Caco-2 (cell line): ENCODE results near the gene PEF1. TPM values are rescaled to one million over a fixed set of nuclear protein-coding genes. Genes with fewer than 3 reads are reported as not detected.

Experiments
- BruUV-seq: library from RNA; stranded (reverse); fragments of 400-500 nt; replicated peaks from 2 replicates; lab custom pipeline; 2021; lab: Mats Ljungman, UMichigan
- CTCF ChIA-PET: fragments of 300-600 bp; sonication (Branson Sonifier 250); formaldehyde crosslinking; loops from one replicate; lab custom pipeline; 2022; ENCODE audit warnings: antibody characterized with exemption; lab: Charles Lee
- POLR2A ChIA-PET: fragments of 300-600 bp; sonication (Branson Sonifier 250); formaldehyde crosslinking; loops from one replicate; lab custom pipeline; 2022; ENCODE audit warnings: antibody characterized with exemption; lab: Charles Lee
- DNase-seq, 2 experiments: peaks; one replicate each; pipeline versions ENCODE4 v3.0.0 to v3.0.0-alpha.2; 2020 to 2022
- H3K27me3 ChIP-seq: replicated peaks from 2 replicates; pipeline ENCODE4 v1.6.0; 2011; ENCODE audit warnings: low read length; ENCODE audit not compliant: control insufficient read depth, insufficient read depth
- H3K36me3 ChIP-seq: 2 replicates; pipeline ENCODE4 v1.5.1; 2011; ENCODE audit warnings: low read length; ENCODE audit not compliant: control insufficient read depth, insufficient read depth
- H3K4me1 ChIP-seq: fragments of 250-450 bp; sonication (Bioruptor Pico); 2 replicates; pipeline ENCODE4 v1.5.1; 2020; ENCODE audit warnings: mild to moderate bottlenecking
- H3K4me3 ChIP-seq: 2 replicates; pipeline ENCODE4 v1.5.1; 2011; ENCODE audit warnings: low read depth, mild to moderate bottlenecking, control low read depth, low read length
- H3K9me3 ChIP-seq: fragments of 250-450 bp; sonication (Bioruptor Pico); 2 replicates; pipeline ENCODE4 v1.5.1; 2020; ENCODE audit warnings: mild to moderate bottlenecking, moderate library complexity
- H3K27ac Mint-ChIP-seq: one replicate; pipeline ENCODE4 v1.8.0; 2022; ENCODE audit warnings: mixed read lengths; ENCODE audit not compliant: unreplicated experiment
- H3K27me3 Mint-ChIP-seq: one replicate; pipeline ENCODE4 v1.8.0; 2022; ENCODE audit warnings: mixed read lengths; ENCODE audit not compliant: insufficient read depth, unreplicated experiment
- H3K36me3 Mint-ChIP-seq: one replicate; pipeline ENCODE4 v1.8.0; 2022; ENCODE audit warnings: mild to moderate bottlenecking, mixed read lengths; ENCODE audit not compliant: insufficient read depth, unreplicated experiment
- H3K4me1 Mint-ChIP-seq: one replicate; pipeline ENCODE4 v1.8.0; 2022; ENCODE audit warnings: low read depth, mixed read lengths; ENCODE audit not compliant: unreplicated experiment
- H3K4me3 Mint-ChIP-seq: one replicate; pipeline ENCODE4 v1.8.0; 2022; ENCODE audit warnings: mild to moderate bottlenecking, moderate library complexity, mixed read lengths; ENCODE audit not compliant: unreplicated experiment
- H3K9me3 Mint-ChIP-seq: one replicate; pipeline ENCODE4 v1.8.0; 2022; ENCODE audit warnings: mixed read lengths; ENCODE audit not compliant: unreplicated experiment
- intact Hi-C: fragments of 100-400 bp; cut with micrococcal nuclease; formaldehyde crosslinking; loops from one replicate; pipeline ENCODE4 v1.10.0; 2022; ENCODE audit not compliant: unreplicated experiment
- total RNA-seq: library from RNA; stranded (reverse); gene quantifications from 2 replicates; pipeline ENCODE4 v1.2.3, GENCODE V29; 2022
- TF ChIP-seq, protein P1 (sequence below), 2 experiments: fragments of 200-600 bp in 1 of 2; IDR thresholded peaks; 1 replicate in 1 of 2; 2 replicates in 1 of 2; pipeline versions ENCODE4 v1.5.1 to v1.8.0; 2011 to 2022; ENCODE audit warnings: antibody characterized with exemption in 1 of 2, control low read depth in 1 of 2, inconsistent platforms in 1 of 2, low read depth in 1 of 2, low read length in 1 of 2, mild to moderate bottlenecking in 1 of 2, moderate library complexity in 1 of 2; ENCODE audit not compliant: insufficient read depth in 1 of 2, severe bottlenecking in 1 of 2, unreplicated experiment in 1 of 2

The PEF1 gene
- total RNA-seq, 1 experiment from 2014 or later: 22.1 TPM

GRCh38 chr1:31677949-31678348 is 33.3 kb upstream of the PEF1 start:
- Histone ChIP-seq H3K4me1 (no peaks in the 10 kb centered on the region), H3K9me3 (no peaks in the 10 kb centered on the region), H3K4me3 (no peak overlapping the region), H3K36me3 (no peaks in the 10 kb centered on the region), H3K27me3 (no peaks in the 10 kb centered on the region)
- CTCF ChIA-PET: no interaction called here
- Mint-ChIP-seq H3K4me1 (peaks cover 7% of the 10 kb centered on the region), H3K9me3 (no peaks in the 10 kb centered on the region), H3K27ac (no peak overlapping the region), H3K27me3 (no peaks in the 10 kb centered on the region), H3K4me3 (no peak overlapping the region), H3K36me3 (no peaks in the 10 kb centered on the region)
- no peak for DNase-seq
- POLR2A ChIA-PET: no interaction called here
- BruUV-seq: no TSS peak
- TF ChIP-seq, protein P1, sequence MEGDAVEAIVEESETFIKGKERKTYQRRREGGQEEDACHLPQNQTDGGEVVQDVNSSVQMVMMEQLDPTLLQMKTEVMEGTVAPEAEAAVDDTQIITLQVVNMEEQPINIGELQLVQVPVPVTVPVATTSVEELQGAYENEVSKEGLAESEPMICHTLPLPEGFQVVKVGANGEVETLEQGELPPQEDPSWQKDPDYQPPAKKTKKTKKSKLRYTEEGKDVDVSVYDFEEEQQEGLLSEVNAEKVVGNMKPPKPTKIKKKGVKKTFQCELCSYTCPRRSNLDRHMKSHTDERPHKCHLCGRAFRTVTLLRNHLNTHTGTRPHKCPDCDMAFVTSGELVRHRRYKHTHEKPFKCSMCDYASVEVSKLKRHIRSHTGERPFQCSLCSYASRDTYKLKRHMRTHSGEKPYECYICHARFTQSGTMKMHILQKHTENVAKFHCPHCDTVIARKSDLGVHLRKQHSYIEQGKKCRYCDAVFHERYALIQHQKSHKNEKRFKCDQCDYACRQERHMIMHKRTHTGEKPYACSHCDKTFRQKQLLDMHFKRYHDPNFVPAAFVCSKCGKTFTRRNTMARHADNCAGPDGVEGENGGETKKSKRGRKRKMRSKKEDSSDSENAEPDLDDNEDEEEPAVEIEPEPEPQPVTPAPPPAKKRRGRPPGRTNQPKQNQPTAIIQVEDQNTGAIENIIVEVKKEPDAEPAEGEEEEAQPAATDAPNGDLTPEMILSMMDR (IDR thresholded peaks at IDR 0.05; ENCODE audit: insufficient read depth in 1 of 2, low read depth in 1 of 2, low read length in 1 of 2, severe bottlenecking in 1 of 2, unreplicated experiment in 1 of 2): no peak
- intact Hi-C loops: no loop called here

DNA sequence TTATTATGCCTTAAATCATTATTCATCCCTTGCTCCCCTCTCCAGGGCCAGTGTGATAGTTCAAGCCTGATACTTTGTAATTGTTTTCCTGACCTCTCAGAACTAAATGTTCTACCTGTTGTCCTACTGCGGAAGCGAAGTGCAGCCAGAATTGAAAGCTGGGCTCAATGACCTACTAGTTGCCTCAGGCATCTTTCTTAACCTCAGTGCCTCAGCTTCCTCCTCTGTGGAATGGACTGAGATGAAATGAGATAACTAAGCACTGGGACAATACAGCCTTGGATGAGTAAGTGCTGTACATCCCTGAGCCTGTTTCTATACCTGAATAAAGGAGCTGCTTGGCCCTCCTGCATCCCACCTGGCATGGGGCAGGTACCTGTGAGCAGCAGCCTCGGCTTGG is 32.7 kb upstream of the PEF1 start:
- Mint-ChIP-seq H3K4me1 (peaks cover 7% of the 10 kb centered on the region), H3K36me3 (no peaks in the 10 kb centered on the region), H3K27ac (no peak overlapping the region), H3K4me3 (no peak overlapping the region), H3K9me3 (no peaks in the 10 kb centered on the region), H3K27me3 (no peaks in the 10 kb centered on the region)
- no TSS peak for BruUV-seq
- DNase-seq: no peak
- Histone ChIP-seq H3K4me1 (no peaks in the 10 kb centered on the region), H3K36me3 (no peaks in the 10 kb centered on the region), H3K27me3 (no peaks in the 10 kb centered on the region), H3K9me3 (no peaks in the 10 kb centered on the region), H3K4me3 (no peak overlapping the region)
- TF ChIP-seq, protein P1 (IDR thresholded peaks at IDR 0.05; ENCODE audit: insufficient read depth in 1 of 2, low read depth in 1 of 2, low read length in 1 of 2, severe bottlenecking in 1 of 2, unreplicated experiment in 1 of 2): no peak
- ChIA-PET POLR2A (no interaction called here), CTCF (interaction anchor here (0.6 kb wide), 1 partner anchor 112 kb away, joined by 3 read pairs; no protein-coding TSS in a partner anchor)
- intact Hi-C loops: no loop called here

GRCh38 chr1:31675756-31676155 is 31.1 kb upstream of the PEF1 start:
- Histone ChIP-seq H3K4me1 (no peaks in the 10 kb centered on the region), H3K36me3 (no peaks in the 10 kb centered on the region), H3K27me3 (no peaks in the 10 kb centered on the region), H3K4me3 (no peak overlapping the region), H3K9me3 (no peaks in the 10 kb centered on the region)
- Mint-ChIP-seq H3K9me3 (no peaks in the 10 kb centered on the region), H3K27ac (no peak overlapping the region), H3K4me3 (no peak overlapping the region), H3K4me1 (peaks cover 7% of the 10 kb centered on the region), H3K36me3 (no peaks in the 10 kb centered on the region), H3K27me3 (no peaks in the 10 kb centered on the region)
- TF ChIP-seq, protein P1 (IDR thresholded peaks at IDR 0.05; ENCODE audit: insufficient read depth in 1 of 2, low read depth in 1 of 2, low read length in 1 of 2, severe bottlenecking in 1 of 2, unreplicated experiment in 1 of 2): no peak
- POLR2A ChIA-PET: no interaction called here
- BruUV-seq: no TSS peak
- no peak for DNase-seq
- CTCF ChIA-PET: interaction anchor here (0.6 to 0.7 kb wide), 2 partner anchors 432 to 506 kb away, joined by 4 to 8 read pairs; partner anchors contain the start of gene KPNA6
- intact Hi-C loops: no loop called here
